ENCODE measurements around the gene FMO3.

The FMO3 gene

GRCh38 chr1:171159148-171159547 is 68.4 kb downstream of the FMO3 start:
- TF ChIP-seq, protein P1, sequence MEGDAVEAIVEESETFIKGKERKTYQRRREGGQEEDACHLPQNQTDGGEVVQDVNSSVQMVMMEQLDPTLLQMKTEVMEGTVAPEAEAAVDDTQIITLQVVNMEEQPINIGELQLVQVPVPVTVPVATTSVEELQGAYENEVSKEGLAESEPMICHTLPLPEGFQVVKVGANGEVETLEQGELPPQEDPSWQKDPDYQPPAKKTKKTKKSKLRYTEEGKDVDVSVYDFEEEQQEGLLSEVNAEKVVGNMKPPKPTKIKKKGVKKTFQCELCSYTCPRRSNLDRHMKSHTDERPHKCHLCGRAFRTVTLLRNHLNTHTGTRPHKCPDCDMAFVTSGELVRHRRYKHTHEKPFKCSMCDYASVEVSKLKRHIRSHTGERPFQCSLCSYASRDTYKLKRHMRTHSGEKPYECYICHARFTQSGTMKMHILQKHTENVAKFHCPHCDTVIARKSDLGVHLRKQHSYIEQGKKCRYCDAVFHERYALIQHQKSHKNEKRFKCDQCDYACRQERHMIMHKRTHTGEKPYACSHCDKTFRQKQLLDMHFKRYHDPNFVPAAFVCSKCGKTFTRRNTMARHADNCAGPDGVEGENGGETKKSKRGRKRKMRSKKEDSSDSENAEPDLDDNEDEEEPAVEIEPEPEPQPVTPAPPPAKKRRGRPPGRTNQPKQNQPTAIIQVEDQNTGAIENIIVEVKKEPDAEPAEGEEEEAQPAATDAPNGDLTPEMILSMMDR (conservative IDR thresholded peaks at IDR 0.05) = no peak
- no peak overlapping the region for H3K27ac ChIP-seq

DNA sequence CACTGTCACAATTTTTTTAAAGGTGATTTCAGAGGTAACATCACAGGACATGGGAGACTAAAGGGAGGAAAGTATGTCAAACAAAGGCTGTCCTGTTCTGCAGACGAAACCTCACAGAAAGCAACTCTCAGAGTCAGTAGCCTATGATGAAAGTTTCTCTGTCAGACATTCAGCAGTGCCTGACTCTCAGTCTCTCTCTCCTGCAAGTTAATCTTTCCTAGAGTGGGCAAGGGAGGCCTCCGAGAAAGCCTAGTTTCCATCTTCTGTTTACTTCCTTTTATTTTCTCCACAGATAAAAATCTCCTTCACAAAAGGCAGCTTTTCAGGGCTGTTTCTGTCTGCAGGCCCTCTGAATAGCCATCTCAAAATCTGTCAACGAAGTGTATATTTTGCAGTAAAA is 69.5 kb downstream of the FMO3 start:
- H3K27ac ChIP-seq = no peak overlapping the region
- TF ChIP-seq, protein P1 (conservative IDR thresholded peaks at IDR 0.05) = no peak

DNA sequence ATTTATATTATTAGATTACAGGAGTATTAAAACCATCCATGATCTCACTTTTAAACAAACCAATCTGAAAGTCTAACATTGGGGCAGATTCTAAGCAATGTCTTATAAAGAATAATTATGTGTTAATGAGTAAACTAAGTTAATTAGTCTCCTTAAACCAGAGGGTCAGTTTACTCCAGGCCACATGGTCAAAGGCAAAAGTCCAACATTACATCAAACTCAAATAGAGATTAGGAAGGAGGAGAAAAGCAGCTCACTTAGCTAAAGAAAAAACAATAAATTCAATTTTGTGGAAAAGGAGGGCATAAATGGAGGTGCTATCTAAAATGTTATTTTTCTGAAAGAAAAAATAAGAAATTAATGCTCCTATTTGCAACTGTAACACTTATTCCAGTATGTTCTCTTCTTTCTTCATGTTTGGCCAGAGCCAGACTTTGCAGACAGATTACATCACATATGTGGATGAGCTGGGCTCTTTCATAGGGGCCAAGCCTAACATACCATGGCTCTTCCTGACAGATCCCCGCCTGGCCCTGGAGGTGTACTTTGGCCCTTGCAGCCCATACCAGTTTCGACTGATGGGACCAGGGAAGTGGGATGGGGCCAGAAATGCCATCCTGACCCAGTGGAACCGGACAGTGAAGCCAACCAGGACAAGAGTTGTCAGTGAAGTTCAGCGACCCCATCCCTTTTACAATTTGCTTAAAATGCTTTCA is 70.1 kb downstream of the FMO3 start:
- TF ChIP-seq, protein P1 (conservative IDR thresholded peaks at IDR 0.05) = no peak
- H3K27ac ChIP-seq = no peak overlapping the region

DNA sequence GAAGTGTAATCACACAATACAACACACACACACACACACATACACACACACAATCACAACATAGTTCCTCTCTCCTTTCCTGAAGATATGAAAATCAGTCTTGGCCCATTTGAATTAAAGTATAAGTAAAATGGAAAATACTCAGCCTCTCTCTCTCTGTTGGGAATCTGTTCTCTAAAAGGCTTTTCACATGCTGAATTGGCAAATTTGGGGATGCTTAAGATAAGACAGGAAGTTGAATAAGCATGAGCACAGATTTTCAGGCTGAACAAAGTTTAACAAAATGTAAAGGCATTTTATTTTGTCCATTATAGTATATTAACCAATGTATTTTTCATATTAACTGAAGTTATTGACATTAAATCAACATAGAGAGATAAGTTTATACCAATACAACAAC is 70.7 kb downstream of the FMO3 start:
- TF ChIP-seq, protein P1 (conservative IDR thresholded peaks at IDR 0.05) = no peak

GRCh38 chr1:171166361-171166760 is 75.7 kb downstream of the FMO3 start:
- TF ChIP-seq, protein P1 (conservative IDR thresholded peaks at IDR 0.05) = no peak

More for the DNA sequence above, 70.7 kb downstream of the FMO3 start:
- H3K27ac ChIP-seq = no peak overlapping the region

More at GRCh38 chr1:171166361-171166760, 75.7 kb downstream of the FMO3 start:
- H3K27ac ChIP-seq = no peak overlapping the region

All from VCaP (cell line).